GM23338 (cell line): ENCODE results near the gene RGL2. TPM values are rescaled to one million over a fixed set of nuclear protein-coding genes. Genes with fewer than 3 reads are reported as not detected.

ENCODE experiments used
- ATAC-seq: fragments of 200-7000 bp; cut with Tn5 transposase; 3 replicates; pipeline ENCODE4 v1.9.1; 2020
- DNase-seq: peaks from one replicate; pipeline ENCODE4 v3.0.0-alpha.2; 2015; ENCODE audit warnings: low spot score
- H2AFZ ChIP-seq: fragments of 200-600 bp; sonication (generic); 2 replicates; pipeline ENCODE4 v1.8.0; 2016; ENCODE audit warnings: antibody characterized with exemption, mild to moderate bottlenecking, moderate library complexity
- H3F3A ChIP-seq: fragments of 200-600 bp; sonication (generic); replicated peaks from 2 replicates; pipeline ENCODE4 v1.8.0; 2017; ENCODE audit warnings: antibody characterized with exemption, mixed run types, low read depth
- H3K27ac ChIP-seq: fragments of 200-600 bp; sonication (generic); 2 replicates; pipeline ENCODE4 v1.6.1; 2016; ENCODE audit warnings: low read depth
- H3K27me3 ChIP-seq: fragments of 200-600 bp; sonication (generic); 2 replicates; pipeline ENCODE4 v1.8.0; 2016; ENCODE audit warnings: mild to moderate bottlenecking, mixed run types, moderate library complexity; ENCODE audit not compliant: insufficient read depth
- H3K36me3 ChIP-seq: fragments of 200-600 bp; sonication (generic); 2 replicates; pipeline ENCODE4 v1.8.0; 2016; ENCODE audit warnings: mild to moderate bottlenecking; ENCODE audit not compliant: insufficient read depth
- H3K4me1 ChIP-seq: fragments of 200-600 bp; sonication (generic); 2 replicates; pipeline ENCODE4 v1.8.0; 2016; ENCODE audit warnings: mild to moderate bottlenecking, moderate library complexity; ENCODE audit not compliant: insufficient read depth
- H3K4me2 ChIP-seq: fragments of 200-600 bp; sonication (generic); 2 replicates; pipeline ENCODE4 v1.7.1; 2017; ENCODE audit warnings: mixed run types
- H3K4me3 ChIP-seq: fragments of 200-600 bp; sonication (generic); 2 replicates; pipeline ENCODE4 v1.6.1; 2016; ENCODE audit warnings: mixed run types
- H3K79me2 ChIP-seq: fragments of 200-600 bp; sonication (generic); replicated peaks from 2 replicates; pipeline ENCODE4 v1.8.0; 2017; ENCODE audit warnings: mild to moderate bottlenecking; ENCODE audit not compliant: insufficient read depth
- H3K9me2 ChIP-seq: fragments of 200-600 bp; sonication (generic); 2 replicates; pipeline ENCODE4 v1.8.0; 2017; ENCODE audit not compliant: insufficient read depth
- H4K20me1 ChIP-seq: fragments of 200-600 bp; sonication (generic); replicated peaks from 2 replicates; pipeline ENCODE4 v1.8.0; 2017; ENCODE audit warnings: mild to moderate bottlenecking; ENCODE audit not compliant: insufficient read depth
- H3K27ac Mint-ChIP-seq: 2 replicates; pipeline ENCODE4 v1.8.0; 2020; ENCODE audit warnings: inconsistent platforms, mild to moderate bottlenecking, moderate library complexity, mixed read lengths
- H3K27me3 Mint-ChIP-seq: 3 replicates; pipeline ENCODE4 v1.8.0; 2022; ENCODE audit warnings: low read depth, mild to moderate bottlenecking, moderate library complexity, mixed read lengths, inconsistent platforms; ENCODE audit not compliant: insufficient read depth, poor library complexity
- H3K36me3 Mint-ChIP-seq: 3 replicates; pipeline ENCODE4 v1.8.0; 2021; ENCODE audit warnings: low read depth, mild to moderate bottlenecking, inconsistent platforms, moderate library complexity, mixed read lengths
- H3K4me1 Mint-ChIP-seq: 3 replicates; pipeline ENCODE4 v1.8.0; 2020; ENCODE audit warnings: mild to moderate bottlenecking, inconsistent platforms, mixed read lengths
- H3K4me3 Mint-ChIP-seq: 3 replicates; pipeline ENCODE4 v1.8.0; 2021; ENCODE audit warnings: moderate library complexity, mild to moderate bottlenecking, inconsistent platforms, mixed read lengths
- H3K9me3 Mint-ChIP-seq: 3 replicates; pipeline ENCODE4 v1.8.0; 2020; ENCODE audit warnings: moderate library complexity, mild to moderate bottlenecking, inconsistent platforms, mixed read lengths
- NANOG ChIP-seq: IDR thresholded peaks from 2 replicates; pipeline ENCODE4 v1.6.1; 2016; ENCODE audit warnings: antibody characterized with exemption, borderline replicate concordance
- POLR2AphosphoS5 ChIP-seq: IDR thresholded peaks from 2 replicates; pipeline ENCODE4 v1.6.1; 2016; ENCODE audit warnings: antibody characterized with exemption, low read depth
- ZNF114 ChIP-seq: fragments of 250-450 bp; sonication (Bioruptor Pico); IDR thresholded peaks from 2 replicates; pipeline ENCODE4 v1.5.0; 2020; ENCODE audit warnings: mild to moderate bottlenecking, moderate library complexity
- ZNF331 ChIP-seq: fragments of 250-450 bp; sonication (Bioruptor Pico); IDR thresholded peaks from 2 replicates; pipeline ENCODE4 v1.5.0; 2020; ENCODE audit warnings: low read depth, mild to moderate bottlenecking, moderate library complexity
- polyA plus RNA-seq: library from polyadenylated mRNA; unstranded; fragments of >200 nt; fragmentation: Nextera tagmentation; extraction: Ambion mirVana; gene quantifications from 2 replicates; pipeline ENCODE4 v1.2.1, GENCODE V29; 2016
- total RNA-seq: library from RNA; depleted of rRNA; stranded (reverse); fragments of >200 nt; shearing (Covaris generic); gene quantifications from 2 replicates; pipeline ENCODE4 v1.2.3, GENCODE V29; 2014
- TF ChIP-seq, protein P1 (sequence below): fragments of 250-450 bp; sonication (Bioruptor Pico); IDR thresholded peaks from 2 replicates; pipeline ENCODE4 v1.5.0; 2020; ENCODE audit warnings: mild to moderate bottlenecking, moderate library complexity
- TF ChIP-seq, protein P2 (sequence below), 2 experiments: fragments of 200-600 bp in 1 of 2; sonication (generic) in 1 of 2; conservative IDR thresholded peaks; 2 replicates each; pipeline versions ENCODE4 v1.5.1 to v1.6.1; 2016 to 2017; ENCODE audit warnings: antibody characterized with exemption in 2 of 2, low read depth in 2 of 2, mild to moderate bottlenecking in 2 of 2, moderate library complexity in 1 of 2
- TF ChIP-seq, protein P3 (sequence below): IDR thresholded peaks from 2 replicates; pipeline ENCODE4 v1.6.1; 2016; ENCODE audit warnings: antibody characterized with exemption
- TF ChIP-seq, protein P4 (sequence below): IDR thresholded peaks from one replicate; pipeline ENCODE4 v1.6.1; 2018; ENCODE audit warnings: antibody characterized with exemption; ENCODE audit not compliant: unreplicated experiment

Gene RGL2
- total and polyA plus RNA-seq, 2 experiments from 2014 or later, result 28.0 to 52.2 TPM

DNA sequence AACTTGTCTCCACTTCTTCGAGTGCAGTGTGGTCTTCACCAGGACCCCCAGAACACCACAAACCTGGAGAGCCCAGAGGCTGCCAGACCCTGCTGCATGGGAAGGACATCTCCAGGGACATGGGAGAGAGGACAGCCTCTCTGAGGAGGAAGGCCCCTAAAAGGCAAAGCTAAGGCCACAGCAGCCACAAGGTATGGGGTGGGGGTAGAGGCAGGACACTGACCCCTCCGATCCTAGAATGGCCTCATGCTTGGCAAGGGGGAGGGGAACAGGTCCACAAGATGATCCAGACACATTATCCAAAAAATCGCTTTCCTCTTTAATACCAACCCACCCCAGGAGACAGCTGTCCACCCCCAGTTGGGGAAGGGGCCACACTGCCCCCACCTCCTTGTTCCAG, 19.9 kb downstream of the RGL2 start (continued):
- TF ChIP-seq, protein P1, sequence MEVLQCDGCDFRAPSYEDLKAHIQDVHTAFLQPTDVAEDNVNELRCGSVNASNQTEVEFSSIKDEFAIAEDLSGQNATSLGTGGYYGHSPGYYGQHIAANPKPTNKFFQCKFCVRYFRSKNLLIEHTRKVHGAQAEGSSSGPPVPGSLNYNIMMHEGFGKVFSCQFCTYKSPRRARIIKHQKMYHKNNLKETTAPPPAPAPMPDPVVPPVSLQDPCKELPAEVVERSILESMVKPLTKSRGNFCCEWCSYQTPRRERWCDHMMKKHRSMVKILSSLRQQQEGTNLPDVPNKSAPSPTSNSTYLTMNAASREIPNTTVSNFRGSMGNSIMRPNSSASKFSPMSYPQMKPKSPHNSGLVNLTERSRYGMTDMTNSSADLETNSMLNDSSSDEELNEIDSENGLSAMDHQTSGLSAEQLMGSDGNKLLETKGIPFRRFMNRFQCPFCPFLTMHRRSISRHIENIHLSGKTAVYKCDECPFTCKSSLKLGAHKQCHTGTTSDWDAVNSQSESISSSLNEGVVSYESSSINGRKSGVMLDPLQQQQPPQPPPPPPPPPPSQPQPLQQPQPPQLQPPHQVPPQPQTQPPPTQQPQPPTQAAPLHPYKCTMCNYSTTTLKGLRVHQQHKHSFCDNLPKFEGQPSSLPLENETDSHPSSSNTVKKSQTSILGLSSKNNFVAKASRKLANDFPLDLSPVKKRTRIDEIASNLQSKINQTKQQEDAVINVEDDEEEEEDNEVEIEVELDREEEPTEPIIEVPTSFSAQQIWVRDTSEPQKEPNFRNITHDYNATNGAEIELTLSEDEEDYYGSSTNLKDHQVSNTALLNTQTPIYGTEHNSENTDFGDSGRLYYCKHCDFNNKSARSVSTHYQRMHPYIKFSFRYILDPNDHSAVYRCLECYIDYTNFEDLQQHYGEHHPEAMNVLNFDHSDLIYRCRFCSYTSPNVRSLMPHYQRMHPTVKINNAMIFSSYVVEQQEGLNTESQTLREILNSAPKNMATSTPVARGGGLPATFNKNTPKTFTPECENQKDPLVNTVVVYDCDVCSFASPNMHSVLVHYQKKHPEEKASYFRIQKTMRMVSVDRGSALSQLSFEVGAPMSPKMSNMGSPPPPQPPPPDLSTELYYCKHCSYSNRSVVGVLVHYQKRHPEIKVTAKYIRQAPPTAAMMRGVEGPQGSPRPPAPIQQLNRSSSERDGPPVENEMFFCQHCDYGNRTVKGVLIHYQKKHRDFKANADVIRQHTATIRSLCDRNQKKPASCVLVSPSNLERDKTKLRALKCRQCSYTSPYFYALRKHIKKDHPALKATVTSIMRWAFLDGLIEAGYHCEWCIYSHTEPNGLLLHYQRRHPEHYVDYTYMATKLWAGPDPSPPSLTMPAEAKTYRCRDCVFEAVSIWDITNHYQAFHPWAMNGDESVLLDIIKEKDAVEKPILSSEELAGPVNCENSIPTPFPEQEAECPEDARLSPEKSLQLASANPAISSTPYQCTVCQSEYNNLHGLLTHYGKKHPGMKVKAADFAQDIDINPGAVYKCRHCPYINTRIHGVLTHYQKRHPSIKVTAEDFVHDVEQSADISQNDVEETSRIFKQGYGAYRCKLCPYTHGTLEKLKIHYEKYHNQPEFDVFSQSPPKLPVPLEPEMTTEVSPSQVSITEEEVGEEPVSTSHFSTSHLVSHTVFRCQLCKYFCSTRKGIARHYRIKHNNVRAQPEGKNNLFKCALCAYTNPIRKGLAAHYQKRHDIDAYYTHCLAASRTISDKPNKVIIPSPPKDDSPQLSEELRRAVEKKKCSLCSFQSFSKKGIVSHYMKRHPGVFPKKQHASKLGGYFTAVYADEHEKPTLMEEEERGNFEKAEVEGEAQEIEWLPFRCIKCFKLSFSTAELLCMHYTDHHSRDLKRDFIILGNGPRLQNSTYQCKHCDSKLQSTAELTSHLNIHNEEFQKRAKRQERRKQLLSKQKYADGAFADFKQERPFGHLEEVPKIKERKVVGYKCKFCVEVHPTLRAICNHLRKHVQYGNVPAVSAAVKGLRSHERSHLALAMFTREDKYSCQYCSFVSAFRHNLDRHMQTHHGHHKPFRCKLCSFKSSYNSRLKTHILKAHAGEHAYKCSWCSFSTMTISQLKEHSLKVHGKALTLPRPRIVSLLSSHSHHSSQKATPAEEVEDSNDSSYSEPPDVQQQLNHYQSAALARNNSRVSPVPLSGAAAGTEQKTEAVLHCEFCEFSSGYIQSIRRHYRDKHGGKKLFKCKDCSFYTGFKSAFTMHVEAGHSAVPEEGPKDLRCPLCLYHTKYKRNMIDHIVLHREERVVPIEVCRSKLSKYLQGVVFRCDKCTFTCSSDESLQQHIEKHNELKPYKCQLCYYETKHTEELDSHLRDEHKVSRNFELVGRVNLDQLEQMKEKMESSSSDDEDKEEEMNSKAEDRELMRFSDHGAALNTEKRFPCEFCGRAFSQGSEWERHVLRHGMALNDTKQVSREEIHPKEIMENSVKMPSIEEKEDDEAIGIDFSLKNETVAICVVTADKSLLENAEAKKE (CRISPR knock-in tag), result no peak
- TF ChIP-seq, protein P2, sequence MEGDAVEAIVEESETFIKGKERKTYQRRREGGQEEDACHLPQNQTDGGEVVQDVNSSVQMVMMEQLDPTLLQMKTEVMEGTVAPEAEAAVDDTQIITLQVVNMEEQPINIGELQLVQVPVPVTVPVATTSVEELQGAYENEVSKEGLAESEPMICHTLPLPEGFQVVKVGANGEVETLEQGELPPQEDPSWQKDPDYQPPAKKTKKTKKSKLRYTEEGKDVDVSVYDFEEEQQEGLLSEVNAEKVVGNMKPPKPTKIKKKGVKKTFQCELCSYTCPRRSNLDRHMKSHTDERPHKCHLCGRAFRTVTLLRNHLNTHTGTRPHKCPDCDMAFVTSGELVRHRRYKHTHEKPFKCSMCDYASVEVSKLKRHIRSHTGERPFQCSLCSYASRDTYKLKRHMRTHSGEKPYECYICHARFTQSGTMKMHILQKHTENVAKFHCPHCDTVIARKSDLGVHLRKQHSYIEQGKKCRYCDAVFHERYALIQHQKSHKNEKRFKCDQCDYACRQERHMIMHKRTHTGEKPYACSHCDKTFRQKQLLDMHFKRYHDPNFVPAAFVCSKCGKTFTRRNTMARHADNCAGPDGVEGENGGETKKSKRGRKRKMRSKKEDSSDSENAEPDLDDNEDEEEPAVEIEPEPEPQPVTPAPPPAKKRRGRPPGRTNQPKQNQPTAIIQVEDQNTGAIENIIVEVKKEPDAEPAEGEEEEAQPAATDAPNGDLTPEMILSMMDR (conservative IDR thresholded peaks at IDR 0.05; ENCODE audit: low read depth in 2 of 2), result no peak
- TF ChIP-seq, protein P3, sequence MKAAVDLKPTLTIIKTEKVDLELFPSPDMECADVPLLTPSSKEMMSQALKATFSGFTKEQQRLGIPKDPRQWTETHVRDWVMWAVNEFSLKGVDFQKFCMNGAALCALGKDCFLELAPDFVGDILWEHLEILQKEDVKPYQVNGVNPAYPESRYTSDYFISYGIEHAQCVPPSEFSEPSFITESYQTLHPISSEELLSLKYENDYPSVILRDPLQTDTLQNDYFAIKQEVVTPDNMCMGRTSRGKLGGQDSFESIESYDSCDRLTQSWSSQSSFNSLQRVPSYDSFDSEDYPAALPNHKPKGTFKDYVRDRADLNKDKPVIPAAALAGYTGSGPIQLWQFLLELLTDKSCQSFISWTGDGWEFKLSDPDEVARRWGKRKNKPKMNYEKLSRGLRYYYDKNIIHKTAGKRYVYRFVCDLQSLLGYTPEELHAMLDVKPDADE, result no peak

DNA sequence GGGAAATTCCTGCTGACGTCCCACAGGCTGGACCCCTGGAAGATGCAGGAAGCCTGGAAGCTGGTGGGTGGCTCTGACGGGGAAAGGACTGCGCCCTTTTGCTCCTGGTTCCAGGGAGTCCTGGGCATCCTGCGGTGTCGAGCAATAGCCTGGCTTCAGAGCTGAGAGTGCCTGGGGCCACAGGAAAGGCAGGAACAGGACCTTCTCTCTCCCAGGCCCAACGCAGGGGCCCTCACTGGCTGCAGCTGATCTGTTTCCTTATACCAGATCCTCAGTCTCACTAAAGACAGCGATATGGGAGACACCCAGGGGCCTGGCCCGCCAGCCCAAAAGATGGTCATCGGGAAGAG, 20.4 kb downstream of the RGL2 start:
- no peaks in the 10 kb centered on the region for H3K9me3 Mint-ChIP-seq
- Histone ChIP-seq H3K27ac (peak overlapping the region; percentile 39; the same call in 1 of the 2 replicates), H4K20me1 (peaks cover 33% of the 10 kb centered on the region), H3F3A (peaks cover 59% of the 10 kb centered on the region), H3K4me2 (peak overlapping the region; percentile 100), H2AFZ (no peak overlapping the region), H3K27me3 (no peaks in the 10 kb centered on the region), H3K4me3 (peak overlapping the region; percentile 99), H3K36me3 (peaks cover 32% of the 10 kb centered on the region), H3K79me2 (peaks cover 26% of the 10 kb centered on the region), H3K4me1 (peaks cover 42% of the 10 kb centered on the region), H3K9me2 (no peaks in the 10 kb centered on the region)
- no peak for DNase-seq
- H3K4me3 Mint-ChIP-seq, result peak overlapping the region; percentile 82; the same call in 2 of the 3 replicates
- peaks cover 80% of the 10 kb centered on the region for H3K36me3 Mint-ChIP-seq
- H3K27me3 Mint-ChIP-seq, result peaks cover 17% of the 10 kb centered on the region
- H3K27ac Mint-ChIP-seq, result no peak overlapping the region
- H3K4me1 Mint-ChIP-seq, result peaks cover 38% of the 10 kb centered on the region
- no peak for ATAC-seq
- TF ChIP-seq, protein P4, sequence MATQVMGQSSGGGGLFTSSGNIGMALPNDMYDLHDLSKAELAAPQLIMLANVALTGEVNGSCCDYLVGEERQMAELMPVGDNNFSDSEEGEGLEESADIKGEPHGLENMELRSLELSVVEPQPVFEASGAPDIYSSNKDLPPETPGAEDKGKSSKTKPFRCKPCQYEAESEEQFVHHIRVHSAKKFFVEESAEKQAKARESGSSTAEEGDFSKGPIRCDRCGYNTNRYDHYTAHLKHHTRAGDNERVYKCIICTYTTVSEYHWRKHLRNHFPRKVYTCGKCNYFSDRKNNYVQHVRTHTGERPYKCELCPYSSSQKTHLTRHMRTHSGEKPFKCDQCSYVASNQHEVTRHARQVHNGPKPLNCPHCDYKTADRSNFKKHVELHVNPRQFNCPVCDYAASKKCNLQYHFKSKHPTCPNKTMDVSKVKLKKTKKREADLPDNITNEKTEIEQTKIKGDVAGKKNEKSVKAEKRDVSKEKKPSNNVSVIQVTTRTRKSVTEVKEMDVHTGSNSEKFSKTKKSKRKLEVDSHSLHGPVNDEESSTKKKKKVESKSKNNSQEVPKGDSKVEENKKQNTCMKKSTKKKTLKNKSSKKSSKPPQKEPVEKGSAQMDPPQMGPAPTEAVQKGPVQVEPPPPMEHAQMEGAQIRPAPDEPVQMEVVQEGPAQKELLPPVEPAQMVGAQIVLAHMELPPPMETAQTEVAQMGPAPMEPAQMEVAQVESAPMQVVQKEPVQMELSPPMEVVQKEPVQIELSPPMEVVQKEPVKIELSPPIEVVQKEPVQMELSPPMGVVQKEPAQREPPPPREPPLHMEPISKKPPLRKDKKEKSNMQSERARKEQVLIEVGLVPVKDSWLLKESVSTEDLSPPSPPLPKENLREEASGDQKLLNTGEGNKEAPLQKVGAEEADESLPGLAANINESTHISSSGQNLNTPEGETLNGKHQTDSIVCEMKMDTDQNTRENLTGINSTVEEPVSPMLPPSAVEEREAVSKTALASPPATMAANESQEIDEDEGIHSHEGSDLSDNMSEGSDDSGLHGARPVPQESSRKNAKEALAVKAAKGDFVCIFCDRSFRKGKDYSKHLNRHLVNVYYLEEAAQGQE, result no peak
- TF ChIP-seq, protein P3, result no peak
- TF ChIP-seq ZNF114 (no peak), POLR2AphosphoS5 (no peak), ZNF331 (CRISPR knock-in tag) (no peak), NANOG (no peak)
